HepG2 (cell line): ENCODE measurements around the gene NENF. TPM values are rescaled to one million over a fixed set of nuclear protein-coding genes. Genes with fewer than 3 reads are reported as not detected.

Experiments used
- BCL3 ChIP-seq: sonication (generic); formaldehyde crosslinking; IDR thresholded peaks from 2 replicates; pipeline ENCODE4 v1.5.1; 2020; ENCODE audit warnings: mild to moderate bottlenecking, missing genetic modification reagents, moderate library complexity
- ETV5 ChIP-seq: IDR thresholded peaks from 2 replicates; pipeline ENCODE4 v1.6.1; 2018; ENCODE audit warnings: missing biosample characterization, missing genetic modification reagents, inconsistent platforms, borderline replicate concordance
- FOXK2 ChIP-seq: fragments of 450-650 bp; IDR thresholded peaks from 2 replicates; pipeline ENCODE4 v1.6.1; 2016
- HMG20A ChIP-seq: IDR thresholded peaks from 2 replicates; pipeline ENCODE4 v1.6.1; 2016; ENCODE audit warnings: borderline replicate concordance
- HNF4G ChIP-seq, 2 experiments: sonication (generic) in 1 of 2; formaldehyde crosslinking in 1 of 2; IDR thresholded peaks; 2 replicates each; pipeline versions ENCODE4 v1.4.0 to v1.6.1; 2011 to 2020; ENCODE audit warnings: borderline replicate concordance in 2 of 2, low read depth in 2 of 2, mild to moderate bottlenecking in 2 of 2, low read length in 1 of 2, missing genetic modification reagents in 1 of 2, moderate library complexity in 1 of 2
- HNRNPL ChIP-seq: fragments of 200-400 bp; formaldehyde crosslinking; IDR thresholded peaks from 2 replicates; pipeline ENCODE4 v1.6.1; 2017; ENCODE audit warnings: mild to moderate bottlenecking, low read depth, low read length
- KLF15 ChIP-seq: sonication (generic); formaldehyde crosslinking; IDR thresholded peaks from 2 replicates; pipeline ENCODE4 v1.8.1; 2023; ENCODE audit warnings: borderline replicate concordance, mild to moderate bottlenecking, inconsistent platforms, missing genetic modification reagents, mixed read lengths
- MIER2 ChIP-seq: IDR thresholded peaks from 2 replicates; pipeline ENCODE4 v1.6.1; 2016; ENCODE audit warnings: missing biosample characterization, missing genetic modification reagents
- MXI1 ChIP-seq: IDR thresholded peaks from 3 replicates; pipeline ENCODE4 v1.6.1; 2012; ENCODE audit warnings: low read depth, low read length, inconsistent platforms, borderline replicate concordance
- NFYC ChIP-seq: IDR thresholded peaks from 2 replicates; pipeline ENCODE4 v1.6.1; 2016; ENCODE audit warnings: missing genetic modification reagents, missing compliant biosample characterization
- SNAPC5 ChIP-seq: sonication (generic); formaldehyde crosslinking; IDR thresholded peaks from 2 replicates; pipeline ENCODE4 v1.8.1; 2023; ENCODE audit warnings: mild to moderate bottlenecking, missing genetic modification reagents, borderline replicate concordance
- SP4 ChIP-seq: sonication (generic); formaldehyde crosslinking; IDR thresholded peaks from 2 replicates; pipeline ENCODE4 v1.8.1; 2023; ENCODE audit warnings: mild to moderate bottlenecking, missing genetic modification reagents
- SSRP1 ChIP-seq: IDR thresholded peaks from 2 replicates; pipeline ENCODE4 v1.6.1; 2016; ENCODE audit warnings: control low read depth
- THYN1 ChIP-seq: sonication (generic); formaldehyde crosslinking; IDR thresholded peaks from 2 replicates; pipeline ENCODE4 v1.8.1; 2023; ENCODE audit warnings: low read depth, mild to moderate bottlenecking, moderate library complexity, missing genetic modification reagents, borderline replicate concordance
- TMF1 ChIP-seq: sonication (generic); formaldehyde crosslinking; IDR thresholded peaks from 2 replicates; pipeline ENCODE4 v1.8.1; 2022; ENCODE audit warnings: low read depth, missing genetic modification reagents
- ZBTB7B ChIP-seq: sonication (generic); formaldehyde crosslinking; IDR thresholded peaks from 2 replicates; pipeline ENCODE4 v1.4.0; 2020; ENCODE audit warnings: missing genetic modification reagents
- ZC3H13 ChIP-seq: sonication (generic); formaldehyde crosslinking; IDR thresholded peaks from 2 replicates; pipeline ENCODE4 v1.8.1; 2023; ENCODE audit warnings: mild to moderate bottlenecking, missing genetic modification reagents, moderate library complexity
- ZFP37 ChIP-seq: sonication (generic); formaldehyde crosslinking; IDR thresholded peaks from 2 replicates; pipeline ENCODE4 v1.4.0; 2020; ENCODE audit warnings: missing genetic modification reagents, borderline replicate concordance
- ZIK1 ChIP-seq: sonication (generic); formaldehyde crosslinking; IDR thresholded peaks from 2 replicates; pipeline ENCODE4 v1.5.0; 2020; ENCODE audit warnings: mild to moderate bottlenecking, low read depth, missing genetic modification reagents, borderline replicate concordance
- ZNF343 ChIP-seq: sonication (generic); formaldehyde crosslinking; IDR thresholded peaks from 2 replicates; pipeline ENCODE4 v1.4.0; 2020; ENCODE audit warnings: mild to moderate bottlenecking, missing genetic modification reagents
- ZNF383 ChIP-seq: sonication (generic); formaldehyde crosslinking; IDR thresholded peaks from 2 replicates; pipeline ENCODE4 v1.4.0; 2020; ENCODE audit warnings: missing genetic modification reagents, mild to moderate bottlenecking, borderline replicate concordance
- ZNF614 ChIP-seq: IDR thresholded peaks from 2 replicates; pipeline ENCODE4 v1.6.1; 2018; ENCODE audit warnings: missing biosample characterization, missing genetic modification reagents, inconsistent platforms, borderline replicate concordance
- polyA plus RNA-seq, 8 experiments: library from polyadenylated mRNA; depleted of rRNA in 3 of 8; stranded (reverse) in 7 of 8; unstranded in 1 of 8; fragments of >200 nt; fragmentation: Illumina TruSeq in 4 of 8; extraction: Trizol in 4 of 8; gene quantifications; 2 replicates each; pipeline versions ENCODE4 v1.2.1 to v1.2.3, GENCODE V29; 2011 to 2016; ENCODE audit warnings: low read depth in 4 of 8, missing spikeins in 1 of 8, mixed read lengths in 1 of 8; ENCODE audit not compliant: insufficient read depth in 1 of 8
- total RNA-seq, 5 experiments: library from RNA; depleted of rRNA; stranded (reverse); fragments of >200 nt; fragmentation: Illumina TruSeq; extraction: Trizol; gene quantifications; 2 replicates each; pipeline ENCODE4 v1.2.3, GENCODE V29; 2016; ENCODE audit warnings: low read depth in 1 of 5
- TF ChIP-seq, protein P1 (sequence below): IDR thresholded peaks from 2 replicates; pipeline ENCODE4 v1.6.1; 2016; ENCODE audit warnings: low read depth, borderline replicate concordance
- TF ChIP-seq, protein P2 (sequence below): sonication (generic); formaldehyde crosslinking; IDR thresholded peaks from 2 replicates; pipeline ENCODE4 v1.4.0; 2020; ENCODE audit warnings: missing genetic modification reagents
- TF ChIP-seq, protein P3 (sequence below): sonication (generic); formaldehyde crosslinking; IDR thresholded peaks from 2 replicates; pipeline ENCODE4 v1.4.0; 2020; ENCODE audit warnings: mild to moderate bottlenecking, missing genetic modification reagents
- TF ChIP-seq, protein P4 (sequence below): sonication (generic); IDR thresholded peaks from 2 replicates; pipeline ENCODE4 v1.6.1; 2016; ENCODE audit warnings: low read depth, borderline replicate concordance

Gene NENF
- total and polyA plus RNA-seq, 2 of the 13 experiments (the other 11 are each of a cell fraction or from before 2014, with no cell fraction given) = 31.7 to 40.4 TPM

DNA sequence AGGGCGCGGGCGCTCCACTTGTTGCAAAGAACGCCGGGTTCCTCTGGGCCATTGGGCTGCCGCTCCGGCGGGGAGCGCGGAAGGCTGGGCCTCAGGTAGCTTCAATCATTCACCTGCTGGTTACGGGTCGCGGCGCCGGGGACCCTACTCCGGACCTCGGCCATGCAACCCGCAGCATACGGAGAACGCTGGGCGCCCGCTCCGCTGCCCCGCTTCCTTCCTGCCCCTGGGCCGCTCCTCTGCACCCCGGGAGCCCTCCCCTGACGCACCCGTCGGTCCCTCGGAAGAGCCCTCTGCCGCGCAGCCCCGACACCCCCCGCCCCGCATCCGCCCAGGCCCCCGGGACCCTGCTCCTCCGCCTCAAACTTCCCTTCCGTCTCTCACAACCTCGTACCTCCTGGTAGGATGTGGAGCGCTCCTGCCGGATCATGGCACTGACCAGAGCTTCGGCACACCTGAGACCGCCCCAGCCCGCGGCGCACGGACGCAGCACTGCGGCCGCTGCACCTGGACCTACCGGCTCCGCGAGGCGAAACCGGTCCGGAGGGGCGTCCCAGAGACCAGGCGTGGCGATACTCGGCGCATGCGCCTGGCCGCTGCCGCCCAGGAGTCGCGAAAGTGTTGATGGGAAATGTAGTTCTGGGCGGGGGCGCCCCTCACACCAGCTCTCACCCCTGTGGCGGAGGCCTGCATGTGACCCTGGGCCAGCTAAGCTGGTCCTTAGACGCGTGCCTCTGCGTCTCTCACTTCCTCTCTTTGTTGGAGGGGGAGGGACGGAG, 18.2 kb upstream of the NENF start, which contains the start of gene PACC1 (continued):
- TF ChIP-seq HNRNPL (no peak), KLF15 (CRISPR knock-in tag) (no peak), THYN1 (no peak), SNAPC5 (no peak), HMG20A (CRISPR knock-in tag) (no peak), ZNF383 (CRISPR knock-in tag) (no peak), BCL3 (CRISPR knock-in tag) (peak; percentile 49; the same call in 1 of the 2 replicates), ZNF343 (CRISPR knock-in tag) (no peak), MXI1 (peak; percentile 60; the same call in 1 of the 3 replicates), NFYC (CRISPR knock-in tag) (no peak), SSRP1 (CRISPR knock-in tag) (no peak), ETV5 (CRISPR knock-in tag) (no peak; the same call in 1 of the 2 replicates), HNF4G (IDR thresholded peaks at IDR 0.05; ENCODE audit: borderline replicate concordance, low read depth, low read length) (no peak), HNF4G (CRISPR knock-in tag; IDR thresholded peaks at IDR 0.05; ENCODE audit: borderline replicate concordance, low read depth) (no peak), ZIK1 (CRISPR knock-in tag) (peak; percentile 5; the same call in 1 of the 2 replicates), MIER2 (CRISPR knock-in tag) (no peak), TMF1 (no peak), ZNF614 (CRISPR knock-in tag) (no peak), SP4 (CRISPR knock-in tag) (0 out of 2 replicates have a peak, but pooled peaks have one; percentile 50), FOXK2 (no peak), ZBTB7B (CRISPR knock-in tag) (no peak), ZFP37 (CRISPR knock-in tag) (no peak), ZC3H13 (CRISPR knock-in tag) (no peak)
- TF ChIP-seq, protein P1, sequence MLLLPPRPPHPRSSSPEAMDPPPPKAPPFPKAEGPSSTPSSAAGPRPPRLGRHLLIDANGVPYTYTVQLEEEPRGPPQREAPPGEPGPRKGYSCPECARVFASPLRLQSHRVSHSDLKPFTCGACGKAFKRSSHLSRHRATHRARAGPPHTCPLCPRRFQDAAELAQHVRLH (CRISPR knock-in tag) = no peak
- TF ChIP-seq, protein P2, sequence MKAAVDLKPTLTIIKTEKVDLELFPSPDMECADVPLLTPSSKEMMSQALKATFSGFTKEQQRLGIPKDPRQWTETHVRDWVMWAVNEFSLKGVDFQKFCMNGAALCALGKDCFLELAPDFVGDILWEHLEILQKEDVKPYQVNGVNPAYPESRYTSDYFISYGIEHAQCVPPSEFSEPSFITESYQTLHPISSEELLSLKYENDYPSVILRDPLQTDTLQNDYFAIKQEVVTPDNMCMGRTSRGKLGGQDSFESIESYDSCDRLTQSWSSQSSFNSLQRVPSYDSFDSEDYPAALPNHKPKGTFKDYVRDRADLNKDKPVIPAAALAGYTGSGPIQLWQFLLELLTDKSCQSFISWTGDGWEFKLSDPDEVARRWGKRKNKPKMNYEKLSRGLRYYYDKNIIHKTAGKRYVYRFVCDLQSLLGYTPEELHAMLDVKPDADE (CRISPR knock-in tag) = no peak
- TF ChIP-seq, protein P3, sequence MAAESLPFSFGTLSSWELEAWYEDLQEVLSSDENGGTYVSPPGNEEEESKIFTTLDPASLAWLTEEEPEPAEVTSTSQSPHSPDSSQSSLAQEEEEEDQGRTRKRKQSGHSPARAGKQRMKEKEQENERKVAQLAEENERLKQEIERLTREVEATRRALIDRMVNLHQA (CRISPR knock-in tag) = no peak
- TF ChIP-seq, protein P4, sequence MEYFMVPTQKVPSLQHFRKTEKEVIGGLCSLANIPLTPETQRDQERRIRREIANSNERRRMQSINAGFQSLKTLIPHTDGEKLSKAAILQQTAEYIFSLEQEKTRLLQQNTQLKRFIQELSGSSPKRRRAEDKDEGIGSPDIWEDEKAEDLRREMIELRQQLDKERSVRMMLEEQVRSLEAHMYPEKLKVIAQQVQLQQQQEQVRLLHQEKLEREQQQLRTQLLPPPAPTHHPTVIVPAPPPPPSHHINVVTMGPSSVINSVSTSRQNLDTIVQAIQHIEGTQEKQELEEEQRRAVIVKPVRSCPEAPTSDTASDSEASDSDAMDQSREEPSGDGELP = peak; percentile 46; the same call in 1 of the 2 replicates
